Upper lobe of left lung (tissue), 4 donors: ENCODE measurements around the gene MOV10L1.

Experiments
- CTCF ChIP-seq, 6 experiments: fragments of 450-650 bp in 4 of 6; fragments of 200-600 bp in 2 of 6; sonication (generic) in 2 of 6; IDR thresholded peaks; one replicate each; pipeline ENCODE4 v1.5.1; 2016 to 2019; ENCODE audit warnings: antibody characterized with exemption in 6 of 6
- POLR2AphosphoS5 ChIP-seq, 2 donors: sonication (generic); formaldehyde crosslinking; IDR thresholded peaks; one replicate each; pipeline ENCODE4 v1.5.1; 2017; ENCODE audit warnings: antibody characterized with exemption in 2 of 2

- TF ChIP-seq CTCF (IDR thresholded peaks at IDR 0.05) (no peak), POLR2AphosphoS5 (IDR thresholded peaks at IDR 0.05) (no peak)
These were observed 19.4 kb upstream of the MOV10L1 start for GRCh38 chr22:50070366-50070765.
